NB4 (cell line): Measurements from ENCODE around the gene FAM120A.

Experiments
- MAX ChIP-seq: IDR thresholded peaks from 2 replicates; pipeline ENCODE4 v1.6.1; 2011; ENCODE audit warnings: low read depth, low read length
- POLR2A ChIP-seq: IDR thresholded peaks from 2 replicates; pipeline ENCODE4 v1.6.1; 2011; ENCODE audit warnings: mild to moderate bottlenecking; ENCODE audit not compliant: insufficient read length; ENCODE audit errors: extremely low read depth
- TF ChIP-seq, protein P1 (sequence below): IDR thresholded peaks from one replicate; pipeline ENCODE4 v1.5.1; 2012; ENCODE audit warnings: low read depth, low read length

GRCh38 chr9:93486268-93486667, 34.8 kb downstream of the FAM120A start:
- TF ChIP-seq, protein P1, sequence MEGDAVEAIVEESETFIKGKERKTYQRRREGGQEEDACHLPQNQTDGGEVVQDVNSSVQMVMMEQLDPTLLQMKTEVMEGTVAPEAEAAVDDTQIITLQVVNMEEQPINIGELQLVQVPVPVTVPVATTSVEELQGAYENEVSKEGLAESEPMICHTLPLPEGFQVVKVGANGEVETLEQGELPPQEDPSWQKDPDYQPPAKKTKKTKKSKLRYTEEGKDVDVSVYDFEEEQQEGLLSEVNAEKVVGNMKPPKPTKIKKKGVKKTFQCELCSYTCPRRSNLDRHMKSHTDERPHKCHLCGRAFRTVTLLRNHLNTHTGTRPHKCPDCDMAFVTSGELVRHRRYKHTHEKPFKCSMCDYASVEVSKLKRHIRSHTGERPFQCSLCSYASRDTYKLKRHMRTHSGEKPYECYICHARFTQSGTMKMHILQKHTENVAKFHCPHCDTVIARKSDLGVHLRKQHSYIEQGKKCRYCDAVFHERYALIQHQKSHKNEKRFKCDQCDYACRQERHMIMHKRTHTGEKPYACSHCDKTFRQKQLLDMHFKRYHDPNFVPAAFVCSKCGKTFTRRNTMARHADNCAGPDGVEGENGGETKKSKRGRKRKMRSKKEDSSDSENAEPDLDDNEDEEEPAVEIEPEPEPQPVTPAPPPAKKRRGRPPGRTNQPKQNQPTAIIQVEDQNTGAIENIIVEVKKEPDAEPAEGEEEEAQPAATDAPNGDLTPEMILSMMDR = no peak
- TF ChIP-seq POLR2A = no peak
- no peak for TF ChIP-seq MAX
